Epithelial cell of esophagus (primary cell): ENCODE results near the gene OR10A3.
A peak's percentile ranks its signal among the peaks of the same experiment; 100 is the strongest.

Source experiments
- DNase-seq: peaks from one replicate; pipeline ENCODE4 v3.0.0; 2010; ENCODE audit warnings: low read depth
- H3K4me3 ChIP-seq: 2 replicates; pipeline ENCODE4 v1.5.1; 2011; ENCODE audit warnings: mild to moderate bottlenecking, low read length, control low read depth
- CTCF ChIP-seq: IDR thresholded peaks from 2 replicates; pipeline ENCODE4 v1.5.1; 2011; ENCODE audit warnings: low read depth, mild to moderate bottlenecking, low read length, control low read depth, inconsistent platforms; ENCODE audit not compliant: insufficient read depth; ENCODE audit errors: missing control alignments

The OR10A3 gene

GRCh38 chr11:7944123-7944522 lies 2.6 kb upstream of the OR10A3 start:
- no peak for TF ChIP-seq CTCF
- no peak overlapping the region for H3K4me3 ChIP-seq
- no peak for DNase-seq

- TF ChIP-seq CTCF = no peak
- H3K4me3 ChIP-seq = no peak overlapping the region
- DNase-seq = no peak
Measured at GRCh38 chr11:7941146-7941545, 362 bp downstream of the OR10A3 start.

GRCh38 chr11:7936615-7937014 lies 4.9 kb downstream of the OR10A3 start:
- DNase-seq = peak; percentile 80
- H3K4me3 ChIP-seq = no peak overlapping the region
- TF ChIP-seq CTCF = no peak

GRCh38 chr11:7931168-7931567 lies 10.3 kb downstream of the OR10A3 start, which contains the start of gene OR10A6:
Gene OR10A6, minus strand, starts transcription at chr11:7931268. Its CDS starts 2,606 bp downstream, at chr11:7928662.
- H3K4me3 ChIP-seq = no peak within 1 kb of the TSS
- TF ChIP-seq CTCF = no peak
- DNase-seq = no peak

- DNase-seq = peak; percentile 81
- H3K4me3 ChIP-seq = no peak overlapping the region
- TF ChIP-seq CTCF = no peak
Measured at GRCh38 chr11:7927635-7928034, 13.9 kb downstream of the OR10A3 start.

GRCh38 chr11:7924536-7924935 lies 17.0 kb downstream of the OR10A3 start:
- no peak overlapping the region for H3K4me3 ChIP-seq
- TF ChIP-seq CTCF = no peak
- DNase-seq = no peak

GRCh38 chr11:7918141-7918540 lies 23.4 kb downstream of the OR10A3 start:
- peak; percentile 22 for DNase-seq
- TF ChIP-seq CTCF = no peak
- no peak overlapping the region for H3K4me3 ChIP-seq
